Endothelial cell of umbilical vein (primary cell): ENCODE measurements around the gene AMER2. TPM values are rescaled to one million over a fixed set of nuclear protein-coding genes. Genes with fewer than 3 reads are reported as not detected.

ENCODE experiments used
- BruUV-seq: library from RNA; stranded (reverse); fragments of 400-500 nt; replicated peaks from 2 replicates; lab custom pipeline; 2021; lab: Mats Ljungman, UMichigan
- CTCF ChIA-PET: fragments of 300-600, 350-600 bp; sonication (Branson Sonifier 250); formaldehyde crosslinking; loops from one replicate; lab custom pipeline; 2021; ENCODE audit warnings: antibody characterized with exemption, inconsistent platforms; lab: Charles Lee
- POLR2A ChIA-PET: fragments of 300-600, 350-600 bp; sonication (Branson Sonifier 250); formaldehyde crosslinking; loops from one replicate; lab custom pipeline; 2021; ENCODE audit warnings: antibody characterized with exemption, inconsistent platforms; lab: Charles Lee
- DNase-seq: peaks from one replicate; pipeline ENCODE4 v3.0.0-alpha.2; 2011; ENCODE audit warnings: low read depth, low spot score
- FAIRE-seq: peaks from 2 replicates; lab custom pipeline; 2011; peaks lifted over from hg19 to GRCh38; lab: Jason Lieb, UNC
- H2AFZ ChIP-seq: 2 replicates; pipeline ENCODE4 v1.6.0; 2012; ENCODE audit warnings: low read depth, low read length, control low read depth, inconsistent platforms
- H3K27ac ChIP-seq: 2 replicates; pipeline ENCODE4 v1.5.1; 2011; ENCODE audit warnings: low read depth, mild to moderate bottlenecking, control low read depth, low read length, moderate library complexity; ENCODE audit not compliant: insufficient read depth
- H3K27me3 ChIP-seq, 2 experiments: 2 replicates each; pipeline versions ENCODE4 v1.6.0 to v1.6.1; 2011; ENCODE audit warnings: low read length in 2 of 2, mixed read lengths in 1 of 2; ENCODE audit not compliant: control insufficient read depth in 2 of 2, insufficient read depth in 2 of 2
- H3K36me3 ChIP-seq, 2 experiments: 2 replicates in 1 of 2; 3 replicates in 1 of 2; pipeline ENCODE4 v1.5.1; 2011; ENCODE audit warnings: low read length in 2 of 2, mild to moderate bottlenecking in 1 of 2, moderate library complexity in 1 of 2; ENCODE audit not compliant: control insufficient read depth in 2 of 2, insufficient read depth in 2 of 2; ENCODE audit errors: extremely low read depth in 1 of 2
- H3K4me1 ChIP-seq: 3 replicates; pipeline ENCODE4 v1.5.1; 2011; ENCODE audit warnings: mild to moderate bottlenecking, low read length; ENCODE audit not compliant: control insufficient read depth, insufficient read depth; ENCODE audit errors: extremely low read depth
- H3K4me2 ChIP-seq: 2 replicates; pipeline ENCODE4 v1.6.1; 2011; ENCODE audit warnings: low read length, control low read depth, mixed read lengths; ENCODE audit not compliant: insufficient read depth
- H3K4me3 ChIP-seq, 3 experiments: fragments of 200-600 bp in 1 of 3; sonication (generic), shearing (Covaris generic) in 1 of 3; replicated peaks in 1 of 3; 2 replicates each; pipeline ENCODE4 v1.5.1; 2011 to 2016; ENCODE audit warnings: control low read depth in 3 of 3, low read length in 3 of 3, mild to moderate bottlenecking in 2 of 3, inconsistent platforms in 1 of 3, low read depth in 1 of 3, moderate library complexity in 1 of 3; ENCODE audit not compliant: insufficient read depth in 1 of 3
- H3K79me2 ChIP-seq: 2 replicates; pipeline ENCODE4 v1.6.0; 2012; ENCODE audit warnings: low read length, inconsistent platforms; ENCODE audit not compliant: control insufficient read depth, insufficient read depth
- H3K9ac ChIP-seq: replicated peaks from 2 replicates; pipeline ENCODE3; 2011; ENCODE audit warnings: low read length, control low read depth; ENCODE audit not compliant: insufficient read depth; ENCODE audit errors: extremely low read depth
- H3K9me1 ChIP-seq: replicated peaks from 3 replicates; pipeline ENCODE4 v1.6.0; 2011; ENCODE audit warnings: mild to moderate bottlenecking, low read length; ENCODE audit not compliant: control insufficient read depth, insufficient read depth; ENCODE audit errors: extremely low read depth
- H3K9me3 ChIP-seq: replicated peaks from 2 replicates; pipeline ENCODE4 v1.5.1; 2012; ENCODE audit warnings: low read length, inconsistent platforms; ENCODE audit not compliant: control insufficient read depth, insufficient read depth
- H4K20me1 ChIP-seq: replicated peaks from 2 replicates; pipeline ENCODE3; 2011; ENCODE audit warnings: mild to moderate bottlenecking, low read length; ENCODE audit not compliant: control insufficient read depth, insufficient read depth; ENCODE audit errors: extremely low read depth
- CTCF ChIP-seq, 2 donors: IDR thresholded peaks; 1 replicate in 1 of 2; 2 replicates in 1 of 2; pipeline ENCODE4 v1.5.1; 2011; ENCODE audit warnings: low read length in 2 of 2, mild to moderate bottlenecking in 2 of 2, moderate library complexity in 2 of 2, control low read depth in 1 of 2, inconsistent platforms in 1 of 2, low read depth in 1 of 2; ENCODE audit not compliant: insufficient read depth in 1 of 2; ENCODE audit errors: extremely low read depth in 1 of 2
- EZH2 ChIP-seq: IDR thresholded peaks from 2 replicates; pipeline ENCODE4 v1.6.1; 2012; ENCODE audit warnings: borderline replicate concordance, low read depth, mild to moderate bottlenecking, moderate library complexity, low read length, inconsistent platforms; ENCODE audit not compliant: severe bottlenecking
- FOS ChIP-seq: IDR thresholded peaks from 2 replicates; pipeline ENCODE4 v1.6.1; 2011; ENCODE audit warnings: mild to moderate bottlenecking, low read length, moderate library complexity, borderline replicate concordance; ENCODE audit not compliant: insufficient read depth
- GATA2 ChIP-seq: IDR thresholded peaks from 2 replicates; pipeline ENCODE4 v1.7.0; 2011; ENCODE audit warnings: low read depth, mild to moderate bottlenecking, moderate library complexity, mixed read lengths, low read length; ENCODE audit not compliant: insufficient read length, insufficient read depth
- JUN ChIP-seq: IDR thresholded peaks from 2 replicates; pipeline ENCODE4 v1.6.1; 2011; ENCODE audit warnings: borderline replicate concordance, low read depth; ENCODE audit not compliant: insufficient read length, insufficient read depth
- MAX ChIP-seq: IDR thresholded peaks from 2 replicates; pipeline ENCODE4 v1.6.1; 2011; ENCODE audit not compliant: insufficient read depth, insufficient read length
- MYC ChIP-seq: IDR thresholded peaks from one replicate; pipeline ENCODE4 v1.6.1; 2011; ENCODE audit warnings: mild to moderate bottlenecking, low read depth, low read length
- POLR2A ChIP-seq: IDR thresholded peaks from 2 replicates; pipeline ENCODE4 v1.6.1; 2012; ENCODE audit warnings: low read depth, mild to moderate bottlenecking, control low read depth, low read length
- POLR2AphosphoS5 ChIP-seq: IDR thresholded peaks from 2 replicates; pipeline ENCODE4 v1.6.1; 2012; ENCODE audit warnings: low read depth, mild to moderate bottlenecking, control low read depth, low read length, moderate library complexity; ENCODE audit not compliant: insufficient read depth
- dilution Hi-C: fragments of 300-500 bp; cut with MboI; formaldehyde crosslinking; loops from one replicate; pipeline ENCODE4 v1.15.0; 2019; ENCODE audit warnings: low sequenced_read_pairs; ENCODE audit not compliant: extremely low pct_ligation_motif_present
- intact Hi-C: fragments of 100-400 bp; cut with micrococcal nuclease; formaldehyde crosslinking; loops from one replicate; pipeline ENCODE4 v1.10.0; 2022
- polyA plus RNA-seq, 4 experiments: library from polyadenylated mRNA; depleted of rRNA in 3 of 4; stranded (reverse) in 3 of 4; unstranded in 1 of 4; fragments of >200 nt; gene quantifications; 2 replicates each; pipeline versions ENCODE4 v1.2.1 to v1.2.3, GENCODE V29; 2011 to 2012; ENCODE audit warnings: missing spikeins in 1 of 4
- total RNA-seq: library from RNA; stranded (reverse); gene quantifications from 2 replicates; pipeline ENCODE4 v1.2.3, GENCODE V29; 2021

The AMER2 gene
- total and polyA plus RNA-seq, 2 donors (not counting 3 experiments of a cell fraction or from before 2014, with no cell fraction given), result not detected

- BruUV-seq, result no TSS peak
- FAIRE-seq (no peak), DNase-seq (no peak)
- Histone ChIP-seq H3K9me1 (no peaks in the 10 kb centered on the region), H3K36me3 (no peaks in the 10 kb centered on the region), H3K4me1 (no peaks in the 10 kb centered on the region), H3K4me3 (no peak overlapping the region), H3K9me3 (no peaks in the 10 kb centered on the region), H3K79me2 (no peaks in the 10 kb centered on the region), H3K27ac (no peak overlapping the region), H2AFZ (no peak overlapping the region), H4K20me1 (no peaks in the 10 kb centered on the region), H3K4me2 (no peak overlapping the region), H3K9ac (no peak overlapping the region), H3K27me3 (peaks cover 12 to 13% of the 10 kb centered on the region in 2 experiments)
- intact Hi-C loops (no loop called here), dilution Hi-C loops (no loop called here)
- POLR2A ChIA-PET, result no interaction called here
- CTCF ChIA-PET, result no interaction called here
- no peak for TF ChIP-seq FOS
- TF ChIP-seq POLR2A, result no peak
- no peak for TF ChIP-seq JUN
- no peak for TF ChIP-seq MAX
- TF ChIP-seq POLR2AphosphoS5, result no peak
- TF ChIP-seq CTCF (IDR thresholded peaks at IDR 0.05; ENCODE audit: extremely low read depth in 1 of 2, insufficient read depth in 1 of 2, low read depth in 1 of 2, low read length in 2 of 2), result no peak
- TF ChIP-seq MYC, result no peak
- TF ChIP-seq GATA2, result no peak
- TF ChIP-seq EZH2, result no peak
Measured at GRCh38 chr13:25136880-25137787, 35.0 kb downstream of the AMER2 start.
